ENCODE data around the gene ZFAND2B.

DNA sequence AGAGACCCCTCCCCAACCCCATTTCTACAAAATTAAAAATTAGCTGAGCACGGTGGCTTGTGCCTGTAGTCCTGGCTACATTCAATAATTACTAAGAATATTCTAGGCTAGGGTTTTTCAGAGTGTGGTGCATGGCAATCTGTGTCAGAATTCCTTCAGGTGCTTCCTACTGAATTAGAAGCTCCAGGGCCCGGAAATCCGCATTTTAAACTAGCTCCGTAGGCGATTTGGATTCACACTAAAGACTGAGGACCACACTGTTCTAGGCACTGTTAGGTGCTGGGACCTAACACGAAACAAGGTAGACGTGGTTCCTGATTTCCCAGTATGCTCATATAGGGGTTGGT is 628 bp upstream of the ZFAND2B start:
- TF ChIP-seq, protein P1, sequence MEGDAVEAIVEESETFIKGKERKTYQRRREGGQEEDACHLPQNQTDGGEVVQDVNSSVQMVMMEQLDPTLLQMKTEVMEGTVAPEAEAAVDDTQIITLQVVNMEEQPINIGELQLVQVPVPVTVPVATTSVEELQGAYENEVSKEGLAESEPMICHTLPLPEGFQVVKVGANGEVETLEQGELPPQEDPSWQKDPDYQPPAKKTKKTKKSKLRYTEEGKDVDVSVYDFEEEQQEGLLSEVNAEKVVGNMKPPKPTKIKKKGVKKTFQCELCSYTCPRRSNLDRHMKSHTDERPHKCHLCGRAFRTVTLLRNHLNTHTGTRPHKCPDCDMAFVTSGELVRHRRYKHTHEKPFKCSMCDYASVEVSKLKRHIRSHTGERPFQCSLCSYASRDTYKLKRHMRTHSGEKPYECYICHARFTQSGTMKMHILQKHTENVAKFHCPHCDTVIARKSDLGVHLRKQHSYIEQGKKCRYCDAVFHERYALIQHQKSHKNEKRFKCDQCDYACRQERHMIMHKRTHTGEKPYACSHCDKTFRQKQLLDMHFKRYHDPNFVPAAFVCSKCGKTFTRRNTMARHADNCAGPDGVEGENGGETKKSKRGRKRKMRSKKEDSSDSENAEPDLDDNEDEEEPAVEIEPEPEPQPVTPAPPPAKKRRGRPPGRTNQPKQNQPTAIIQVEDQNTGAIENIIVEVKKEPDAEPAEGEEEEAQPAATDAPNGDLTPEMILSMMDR (IDR thresholded peaks at IDR 0.05; ENCODE audit: low read depth, low read length), result no peak
- no peak for TF ChIP-seq EZH2phosphoT487 (IDR thresholded peaks at IDR 0.05; ENCODE audit: low read depth)

Data from OCI-LY3 (cell line).